OCI-LY7 (cell line): ENCODE measurements around the gene IL17RE. TPM values are rescaled to one million over a fixed set of nuclear protein-coding genes. Genes with fewer than 3 reads are reported as not detected.

Source experiments
- BruUV-seq: library from RNA; stranded (reverse); fragments of 400-500 nt; replicated peaks from 2 replicates; lab custom pipeline; 2021; lab: Mats Ljungman, UMichigan
- CTCF ChIA-PET: fragments of 300-600 bp; sonication (Branson Sonifier 250); formaldehyde crosslinking; loops from one replicate; lab custom pipeline; 2022; ENCODE audit warnings: antibody characterized with exemption; ENCODE audit not compliant: unreplicated experiment; lab: Charles Lee
- POLR2A ChIA-PET: fragments of 300-600 bp; sonication (Branson Sonifier 250); formaldehyde crosslinking; loops from one replicate; lab custom pipeline; 2022; ENCODE audit warnings: antibody characterized with exemption; lab: Charles Lee
- DNase-seq: peaks from one replicate; pipeline ENCODE4 v3.0.0-alpha.2; 2015; ENCODE audit warnings: low spot score
- H2AFZ ChIP-seq: fragments of 200-600 bp; sonication (generic), shearing (Covaris generic); 2 replicates; pipeline ENCODE4 v1.6.1; 2014; ENCODE audit warnings: mild to moderate bottlenecking, antibody characterized with exemption, low read length, moderate library complexity
- H3K27ac ChIP-seq: fragments of 200-600 bp; sonication (generic); 2 replicates; pipeline ENCODE4 v1.5.1; 2014; ENCODE audit warnings: mixed run types, low read depth, mild to moderate bottlenecking, moderate library complexity, low read length, inconsistent platforms; ENCODE audit not compliant: poor library complexity, severe bottlenecking
- H3K36me3 ChIP-seq: fragments of 200-600 bp; sonication (generic); 2 replicates; pipeline ENCODE4 v1.6.1; 2014; ENCODE audit warnings: mild to moderate bottlenecking, antibody characterized with exemption, low read length, moderate library complexity, mixed read lengths; ENCODE audit not compliant: insufficient read depth
- H3K4me1 ChIP-seq: fragments of 200-600 bp; sonication (generic); 2 replicates; pipeline ENCODE4 v1.5.1; 2014; ENCODE audit warnings: mild to moderate bottlenecking, low read length; ENCODE audit not compliant: insufficient read depth, poor library complexity, severe bottlenecking
- H3K4me2 ChIP-seq: fragments of 200-600 bp; sonication (generic); 2 replicates; pipeline ENCODE4 v1.6.1; 2014; ENCODE audit warnings: mild to moderate bottlenecking, low read length
- H3K4me3 ChIP-seq: fragments of 200-600 bp; sonication (generic); 2 replicates; pipeline ENCODE4 v1.5.1; 2014; ENCODE audit warnings: mild to moderate bottlenecking, low read depth, low read length; ENCODE audit not compliant: poor library complexity, severe bottlenecking
- H3K79me2 ChIP-seq: fragments of 200-600 bp; sonication (generic); 2 replicates; pipeline ENCODE4 v1.6.1; 2016; ENCODE audit warnings: low read depth, mild to moderate bottlenecking, low read length, moderate library complexity, mixed read lengths; ENCODE audit not compliant: insufficient read depth
- H3K9me2 ChIP-seq: fragments of 200-600 bp; sonication (generic); 2 replicates; pipeline ENCODE4 v1.6.1; 2016; ENCODE audit warnings: mild to moderate bottlenecking, low read length, mixed read lengths; ENCODE audit not compliant: insufficient read depth
- H3K9me3 ChIP-seq: fragments of 200-600 bp; sonication (generic); 2 replicates; pipeline ENCODE4 v1.6.1; 2014; ENCODE audit warnings: mild to moderate bottlenecking, mixed run types, low read length, mixed read lengths
- H4K20me1 ChIP-seq: fragments of 200-600 bp; sonication (generic); 2 replicates; pipeline ENCODE4 v1.6.1; 2014; ENCODE audit warnings: mild to moderate bottlenecking, antibody characterized with exemption, low read length, moderate library complexity, mixed read lengths; ENCODE audit not compliant: insufficient read depth
- EZH2phosphoT487 ChIP-seq: fragments of 200-600 bp; sonication (generic); IDR thresholded peaks from 2 replicates; pipeline ENCODE4 v1.6.1; 2018; ENCODE audit warnings: low read depth, borderline replicate concordance, mild to moderate bottlenecking, mixed run types, antibody characterized with exemption, low read length, moderate library complexity, mixed read lengths
- intact Hi-C: fragments of 100-400 bp; cut with micrococcal nuclease; formaldehyde crosslinking; loops from one replicate; pipeline ENCODE4 v1.10.0; 2022; ENCODE audit not compliant: unreplicated experiment
- total RNA-seq, 2 experiments: library from RNA; depleted of rRNA in 1 of 2; stranded (reverse); fragments of >200 nt in 1 of 2; shearing (Covaris generic) in 1 of 2; gene quantifications; 2 replicates each; pipeline ENCODE4 v1.2.3, GENCODE V29; 2014 to 2022
- TF ChIP-seq, protein P1 (sequence below): fragments of 200-600 bp; sonication (generic); conservative IDR thresholded peaks from 2 replicates; pipeline ENCODE4 v1.5.1; 2014; ENCODE audit warnings: mild to moderate bottlenecking, antibody characterized with exemption, low read length, moderate library complexity, mixed read lengths

IL17RE gene
- total RNA-seq, 2 experiments from 2014 or later: 0.06 to 1.1 TPM

DNA sequence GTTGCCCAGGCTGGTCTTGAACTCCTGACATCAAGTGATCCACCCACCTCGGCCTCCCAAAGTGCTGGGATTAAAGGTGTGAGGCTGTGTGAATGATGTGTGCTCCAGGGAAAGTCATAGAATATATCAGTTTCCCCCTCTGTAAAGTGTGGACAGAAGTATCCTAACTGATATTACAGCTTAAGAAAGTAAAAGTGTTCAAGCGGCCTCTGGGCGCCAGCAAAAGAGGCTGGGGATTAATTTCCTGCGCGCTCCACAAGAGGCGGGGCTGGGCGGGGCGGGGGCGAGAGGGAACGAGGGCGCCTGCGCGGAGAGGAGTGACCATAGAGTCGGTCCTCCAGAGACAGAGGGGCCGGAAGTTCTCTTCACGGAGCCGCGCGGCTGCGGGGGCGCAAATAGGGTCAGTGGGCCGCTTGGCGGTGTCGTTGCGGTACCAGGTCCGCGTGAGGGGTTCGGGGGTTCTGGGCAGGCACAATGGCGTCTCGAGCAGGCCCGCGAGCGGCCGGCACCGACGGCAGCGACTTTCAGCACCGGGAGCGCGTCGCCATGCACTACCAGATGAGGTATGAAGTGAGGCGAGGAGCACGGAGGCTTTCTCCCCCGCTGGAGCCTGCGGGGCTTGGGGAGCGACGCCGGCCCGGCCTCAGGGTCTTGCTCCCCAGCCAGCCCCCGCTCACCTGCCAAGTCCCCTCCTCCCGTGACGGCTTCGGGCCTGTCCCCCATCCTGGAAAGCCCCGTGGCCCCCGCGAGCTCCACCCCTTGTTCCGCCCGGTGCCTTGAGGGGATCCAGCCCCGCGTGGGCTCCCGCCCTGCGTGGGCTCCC, 12.2 kb upstream of the IL17RE start, which contains the start of gene JAGN1:
TSS of gene JAGN1 (plus strand) at position 362 of the 823 bp plus-strand sequence. CDS start at position 475, 113 bp downstream.
- ChIA-PET POLR2A (interaction anchor here (0.6 to 3.2 kb wide), 10 partner anchors 11 to 432 kb away, joined by 3 to 17 read pairs (median 3); partner anchors contain the start of genes ARPC4, CIDEC and SEC13), CTCF (no interaction called here)
- intact Hi-C loops: loop anchor here (2.0 kb wide), 1 partner anchor 40 kb away; no protein-coding TSS in a partner anchor

DNA sequence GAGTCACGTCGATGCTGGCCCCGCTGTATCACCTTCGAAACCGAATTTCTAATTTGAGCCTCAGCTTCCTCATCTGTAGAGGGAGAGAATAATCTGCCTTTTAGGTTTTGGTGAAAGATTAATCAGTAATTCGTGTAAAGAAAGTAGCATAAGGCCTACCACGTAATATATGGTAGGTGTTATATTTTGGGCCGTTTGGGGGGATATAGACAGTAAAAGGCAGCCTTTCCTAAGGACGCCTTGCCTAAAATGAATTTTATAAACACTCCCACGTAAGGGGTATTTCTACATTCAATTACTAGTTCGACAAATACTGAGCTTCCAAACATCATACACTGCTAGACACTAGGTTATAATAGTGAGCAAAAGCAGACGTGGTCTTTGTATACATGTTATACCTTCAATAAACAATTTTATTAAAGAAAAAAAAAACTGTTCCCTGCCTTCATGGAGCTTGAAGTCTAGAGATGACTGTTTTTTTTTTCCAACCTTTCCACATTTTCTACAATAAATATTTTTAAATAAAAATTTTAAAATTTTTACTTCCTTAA, 11.5 kb upstream of the IL17RE start:
- Histone ChIP-seq H3K79me2 (peaks cover 37% of the 10 kb centered on the region), H3K9me2 (no peaks in the 10 kb centered on the region), H3K4me1 (peaks cover 11% of the 10 kb centered on the region), H3K36me3 (peaks cover 37% of the 10 kb centered on the region), H2AFZ (peak overlapping the region; percentile 92; the same call in 1 of the 2 replicates), H3K4me2 (peak overlapping the region; percentile 67), H3K9me3 (no peaks in the 10 kb centered on the region), H4K20me1 (no peaks in the 10 kb centered on the region), H3K4me3 (peak overlapping the region; percentile 95), H3K27ac (peak overlapping the region; percentile 60)
- BruUV-seq: TSS peak; percentile 75
- intact Hi-C loops: loop anchor here (2.0 kb wide), 1 partner anchor 40 kb away; no protein-coding TSS in a partner anchor
- TF ChIP-seq, protein P1, sequence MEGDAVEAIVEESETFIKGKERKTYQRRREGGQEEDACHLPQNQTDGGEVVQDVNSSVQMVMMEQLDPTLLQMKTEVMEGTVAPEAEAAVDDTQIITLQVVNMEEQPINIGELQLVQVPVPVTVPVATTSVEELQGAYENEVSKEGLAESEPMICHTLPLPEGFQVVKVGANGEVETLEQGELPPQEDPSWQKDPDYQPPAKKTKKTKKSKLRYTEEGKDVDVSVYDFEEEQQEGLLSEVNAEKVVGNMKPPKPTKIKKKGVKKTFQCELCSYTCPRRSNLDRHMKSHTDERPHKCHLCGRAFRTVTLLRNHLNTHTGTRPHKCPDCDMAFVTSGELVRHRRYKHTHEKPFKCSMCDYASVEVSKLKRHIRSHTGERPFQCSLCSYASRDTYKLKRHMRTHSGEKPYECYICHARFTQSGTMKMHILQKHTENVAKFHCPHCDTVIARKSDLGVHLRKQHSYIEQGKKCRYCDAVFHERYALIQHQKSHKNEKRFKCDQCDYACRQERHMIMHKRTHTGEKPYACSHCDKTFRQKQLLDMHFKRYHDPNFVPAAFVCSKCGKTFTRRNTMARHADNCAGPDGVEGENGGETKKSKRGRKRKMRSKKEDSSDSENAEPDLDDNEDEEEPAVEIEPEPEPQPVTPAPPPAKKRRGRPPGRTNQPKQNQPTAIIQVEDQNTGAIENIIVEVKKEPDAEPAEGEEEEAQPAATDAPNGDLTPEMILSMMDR: no peak
- no peak for TF ChIP-seq EZH2phosphoT487
- ChIA-PET POLR2A (interaction anchor here (0.7 to 3.2 kb wide), 10 partner anchors 11 to 1796 kb away, joined by 3 to 17 read pairs (median 3); partner anchors contain the start of genes ARPC4, CIDEC and CRELD1), CTCF (no interaction called here)
- no peak for DNase-seq

More for the DNA sequence above, 12.2 kb upstream of the IL17RE start, which contains the start of gene JAGN1:
- peak within 1 kb of the TSS; percentile 67 for H3K4me2 ChIP-seq
- H3K27ac ChIP-seq: peak within 1 kb of the TSS; percentile 60
- no peaks in the 10 kb centered on the region for H4K20me1 ChIP-seq
- peaks cover 37% of the 10 kb centered on the region for H3K79me2 ChIP-seq
- peak within 1 kb of the TSS; percentile 92 for H2AFZ ChIP-seq
- TF ChIP-seq, protein P1: peak; percentile 23; the same call in 1 of the 2 replicates
- no peak for TF ChIP-seq EZH2phosphoT487
- peak; percentile 92 for DNase-seq
- peaks cover 11% of the 10 kb centered on the region for H3K4me1 ChIP-seq
- peaks cover 32% of the 10 kb centered on the region for H3K36me3 ChIP-seq
- BruUV-seq: no TSS peak
- peak within 1 kb of the TSS; percentile 95 for H3K4me3 ChIP-seq
- H3K9me3 ChIP-seq: no peaks in the 10 kb centered on the region
- H3K9me2 ChIP-seq: no peaks in the 10 kb centered on the region
